SW480 (cell line): ENCODE results near the gene EGFR.

Source experiments
- DNase-seq: peaks from one replicate; pipeline ENCODE4 v3.0.0-alpha.2; 2016; ENCODE audit warnings: low spot score

The EGFR gene

GRCh38 chr7:55063061-55063460 is 44.2 kb downstream of the EGFR start:
- DNase-seq = no peak

GRCh38 chr7:55063633-55064032 is 44.8 kb downstream of the EGFR start:
- no peak for DNase-seq

- DNase-seq = peak; percentile 90
Observed at GRCh38 chr7:55065079-55065478, 46.3 kb downstream of the EGFR start.

- DNase-seq = peak; percentile 93
Observed at GRCh38 chr7:55065511-55066229, 46.9 kb downstream of the EGFR start.

GRCh38 chr7:55066524-55066923 is 47.7 kb downstream of the EGFR start:
- peak; percentile 59 for DNase-seq

- no peak for DNase-seq
Observed at GRCh38 chr7:55066938-55067337, 48.1 kb downstream of the EGFR start.

- no peak for DNase-seq
Observed at GRCh38 chr7:55067748-55068147, 48.9 kb downstream of the EGFR start.

GRCh38 chr7:55069271-55069792 is 50.5 kb downstream of the EGFR start:
- DNase-seq = no peak

DNA sequence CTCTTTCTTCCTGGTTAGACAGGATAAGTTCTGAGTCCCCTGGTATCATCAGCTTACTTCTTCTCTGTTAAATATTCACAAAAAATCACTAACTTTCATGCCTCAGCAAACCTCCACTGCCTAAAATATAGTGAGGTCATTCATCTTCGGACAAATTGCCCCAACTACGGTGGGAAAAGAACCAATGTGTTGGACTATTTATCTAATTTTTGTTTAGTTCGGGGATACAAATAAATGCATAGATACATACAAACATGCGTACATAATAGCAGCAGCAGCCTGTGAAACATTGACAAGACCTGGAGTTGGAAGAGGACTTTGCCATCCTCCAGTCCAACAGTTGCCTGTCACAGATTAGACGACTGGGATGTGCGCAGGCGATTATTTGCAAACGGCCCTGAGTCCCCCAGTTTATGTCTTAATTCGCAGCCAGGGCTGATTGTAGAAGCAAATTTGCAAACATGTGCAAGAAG is 51.5 kb downstream of the EGFR start:
- no peak for DNase-seq

- DNase-seq = no peak
Observed at GRCh38 chr7:55070854-55071253, 52.0 kb downstream of the EGFR start.

DNA sequence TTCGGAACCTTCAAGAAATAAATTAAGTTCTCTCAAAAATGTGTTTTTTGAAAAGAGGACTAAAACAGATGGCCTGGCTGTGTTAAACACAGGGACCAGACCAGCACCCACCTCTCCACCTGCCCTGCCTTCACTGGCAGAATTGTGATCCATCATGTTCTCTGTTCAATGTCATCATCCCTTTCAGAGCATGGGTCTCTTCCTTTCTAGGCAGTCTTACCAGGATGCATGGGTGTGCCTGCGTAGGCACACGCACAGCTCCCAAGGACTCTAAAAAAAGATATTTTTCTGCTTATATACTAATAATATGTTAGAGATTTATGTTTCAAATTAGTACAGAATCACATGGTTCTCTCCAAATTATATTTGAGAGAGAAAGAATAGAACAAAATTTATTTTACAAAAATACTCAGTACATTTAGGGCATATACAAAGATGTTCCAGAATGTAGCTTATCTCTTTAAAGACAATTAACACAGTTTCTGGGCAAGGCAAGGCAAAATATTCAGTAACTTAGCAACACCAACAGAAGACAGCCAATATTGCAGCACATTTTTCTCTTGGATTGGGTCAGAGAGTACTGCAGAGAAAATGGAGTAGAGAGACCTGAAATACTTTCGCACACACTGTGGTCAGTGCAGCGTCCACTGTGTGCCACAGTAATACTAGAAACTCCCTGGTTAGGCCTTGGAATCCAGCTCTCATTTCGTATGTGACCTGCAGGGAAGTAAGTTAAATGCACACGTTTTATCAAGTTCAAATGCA is 52.8 kb downstream of the EGFR start:
- no peak for DNase-seq

DNA sequence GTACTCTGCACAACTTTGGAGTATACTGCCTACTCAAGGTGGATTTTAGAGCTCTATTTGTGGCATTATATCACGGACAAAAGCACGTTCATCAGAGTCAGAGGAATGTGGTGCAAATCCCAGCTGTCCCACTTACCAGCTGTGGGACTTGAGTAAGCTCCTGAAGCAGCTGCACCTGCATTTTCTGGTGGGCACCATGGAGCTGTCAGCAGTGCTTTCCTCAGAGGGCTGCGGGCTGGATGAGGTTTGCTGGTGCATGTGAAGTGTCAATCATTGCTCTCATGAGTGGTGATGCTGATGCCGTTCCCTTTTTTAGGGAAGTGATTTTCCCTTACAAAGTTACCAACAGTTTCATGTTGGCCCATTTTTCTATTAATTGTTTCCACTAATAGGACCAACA is 53.4 kb downstream of the EGFR start:
- DNase-seq = no peak

- DNase-seq = no peak
Observed at GRCh38 chr7:55073051-55073511, 54.3 kb downstream of the EGFR start.

GRCh38 chr7:55073976-55074528 is 55.2 kb downstream of the EGFR start:
- peak; percentile 98 for DNase-seq

- no peak for DNase-seq
Observed at GRCh38 chr7:55075464-55076021, 56.7 kb downstream of the EGFR start.

- no peak for DNase-seq
Observed at GRCh38 chr7:55077561-55078410, 59.0 kb downstream of the EGFR start.

DNA sequence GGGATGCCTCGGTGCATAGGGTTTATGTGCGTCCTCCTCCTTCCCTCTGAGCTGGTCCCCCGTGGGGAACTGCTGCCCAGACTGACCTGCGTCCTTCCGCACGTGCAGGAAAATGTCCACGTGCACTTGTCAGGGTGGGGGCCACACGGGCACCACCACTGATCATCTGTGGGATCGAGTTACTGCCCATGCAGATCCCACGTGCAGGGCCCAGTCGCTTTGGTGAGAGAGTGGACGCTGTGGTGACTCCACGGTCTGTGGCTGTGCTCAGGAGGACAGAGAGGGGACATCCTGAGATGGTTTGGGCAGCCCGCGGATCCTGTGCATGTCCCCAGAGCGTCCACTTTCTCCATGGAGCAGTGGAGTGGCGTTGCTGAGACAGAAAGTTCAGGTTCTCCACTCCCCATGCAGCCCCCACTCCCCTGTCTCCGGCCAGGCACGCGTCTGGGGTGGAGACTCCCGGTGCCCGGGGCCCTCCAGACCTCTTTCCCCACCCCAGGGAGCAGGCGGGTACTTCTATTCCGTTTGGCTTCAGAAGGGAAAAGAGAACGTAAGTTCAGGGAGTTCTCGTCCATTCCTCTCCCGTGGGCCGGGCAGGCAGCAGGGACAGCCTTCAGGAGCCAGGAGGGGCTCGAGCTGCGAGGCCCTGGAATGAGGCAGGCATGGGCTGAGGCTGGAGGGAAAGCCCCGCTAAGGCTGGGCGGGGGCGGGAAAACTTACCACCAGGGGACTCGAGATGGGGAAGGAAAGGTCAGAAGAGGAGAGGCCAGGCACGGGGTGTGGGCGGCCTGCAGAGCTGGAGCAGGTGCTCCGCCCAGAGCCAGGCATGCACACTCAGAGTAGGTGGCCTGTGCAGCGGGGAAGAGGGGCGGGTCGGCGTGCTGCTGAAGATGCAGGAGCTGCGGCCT is 59.9 kb downstream of the EGFR start:
- DNase-seq = peak; percentile 50

- no peak for DNase-seq
Observed at GRCh38 chr7:55080000-55080623, 61.3 kb downstream of the EGFR start.

GRCh38 chr7:55081068-55081467 is 62.3 kb downstream of the EGFR start:
- no peak for DNase-seq
